ENCODE measurements around the gene FRMD6. TPM values are rescaled to one million over a fixed set of nuclear protein-coding genes. Genes with fewer than 3 reads are reported as not detected.

The FRMD6 gene
- total RNA-seq (10 to 100 TPM; 19.8 to 21.2 TPM), polyA plus RNA-seq (ENCODE audit: insufficient read length in 6 of 6) (10 to 100 TPM; 26.4 to 33.5 (median 31.0) TPM)
- long read RNA-seq, donor 1, full-length matches to known transcripts = 2 of 2 reads
- long read RNA-seq, donor 1, partial matches to known transcripts = 0 of 2 reads
- long read RNA-seq, donor 1, other reads (novel, unspliced or antisense) = 0 of 2 reads
- long read RNA-seq, donor 2, full-length matches to known transcripts = 1 of 1 reads
- long read RNA-seq, donor 2, partial matches to known transcripts = 0 of 1 reads
- long read RNA-seq, donor 2, other reads (novel, unspliced or antisense) = 0 of 1 reads
- long read RNA-seq, donor 3, full-length matches to known transcripts = 3 of 3 reads
- long read RNA-seq, donor 3, partial matches to known transcripts = 0 of 3 reads
- long read RNA-seq, donor 3, other reads (novel, unspliced or antisense) = 0 of 3 reads
- long read RNA-seq, donor 4 = 0 reads
- long read RNA-seq, donor 5, full-length matches to known transcripts = 3 of 9 reads
- long read RNA-seq, donor 5, partial matches to known transcripts = 6 of 9 reads
- long read RNA-seq, donor 5, other reads (novel, unspliced or antisense) = 0 of 9 reads
- long read RNA-seq, donor 6, full-length matches to known transcripts = 1 of 1 reads
- long read RNA-seq, donor 6, partial matches to known transcripts = 0 of 1 reads
- long read RNA-seq, donor 6, other reads (novel, unspliced or antisense) = 0 of 1 reads
- long read RNA-seq, donor 7, full-length matches to known transcripts = 1 of 1 reads
- long read RNA-seq, donor 7, partial matches to known transcripts = 0 of 1 reads
- long read RNA-seq, donor 7, other reads (novel, unspliced or antisense) = 0 of 1 reads
- long read RNA-seq, donor 8, full-length matches to known transcripts = 4 of 4 reads
- long read RNA-seq, donor 8, partial matches to known transcripts = 0 of 4 reads
- long read RNA-seq, donor 8, other reads (novel, unspliced or antisense) = 0 of 4 reads
- long read RNA-seq, donor 9 = 0 reads
- long read RNA-seq, donor 10 = 0 reads
- long read RNA-seq, donor 11 = 0 reads
- long read RNA-seq, donor 12 = 0 reads

- Histone ChIP-seq H3K27ac (peak within 1 kb of the TSS; percentile 93 to 94), H3K36me3 (no peaks in the 10 kb centered on the region), H3K9me3 (no peaks in the 10 kb centered on the region), H3K4me3 (peak within 1 kb of the TSS; percentile 88 to 89), H3K4me1 (peaks cover 4 to 15% of the 10 kb centered on the region in 2 donors), H3K27me3 (peaks cover 0 to 20% of the 10 kb centered on the region in 2 donors)
- peak; percentile 92 for ATAC-seq
- DNase-seq = peak; percentile 85 to 94 (median 92)
- intact Hi-C loops (cut with DNase I) = no loop called here
- peak; percentile 69 to 75 for TF ChIP-seq CTCF (IDR thresholded peaks at IDR 0.05)
Observed at GRCh38 chr14:51651388-51652167, at the start of gene FRMD6. FRMD6 (plus strand) TSS chr14:51651910; CDS start chr14:51689837, 37,927 bp downstream.

GRCh38 chr14:51602310-51602709 is 49.4 kb upstream of the FRMD6 start:
- DNase-seq (no peak), ATAC-seq (no peak)
- Histone ChIP-seq H3K36me3 (no peaks in the 10 kb centered on the region), H3K27ac (no peak overlapping the region), H3K4me3 (no peak overlapping the region), H3K27me3 (no peaks in the 10 kb centered on the region), H3K4me1 (no peaks in the 10 kb centered on the region), H3K9me3 (no peaks in the 10 kb centered on the region)
- intact Hi-C loops (cut with DNase I) = no loop called here
- no peak for TF ChIP-seq CTCF (IDR thresholded peaks at IDR 0.05)

- no peak overlapping the region for H3K27ac ChIP-seq
- H3K9me3 ChIP-seq = no peaks in the 10 kb centered on the region
- H3K4me3 ChIP-seq = no peak overlapping the region
- TF ChIP-seq CTCF (IDR thresholded peaks at IDR 0.05) = no peak
- DNase-seq (no peak), ATAC-seq (no peak)
- H3K36me3 ChIP-seq = no peaks in the 10 kb centered on the region
- H3K4me1 ChIP-seq = no peaks in the 10 kb centered on the region
- no peaks in the 10 kb centered on the region for H3K27me3 ChIP-seq
- intact Hi-C loops (cut with DNase I) = no loop called here
Observed at GRCh38 chr14:51603495-51603894, 48.2 kb upstream of the FRMD6 start.

- H3K9me3 ChIP-seq = no peaks in the 10 kb centered on the region
- H3K27ac ChIP-seq = no peak overlapping the region
- H3K27me3 ChIP-seq = no peaks in the 10 kb centered on the region
- H3K36me3 ChIP-seq = no peaks in the 10 kb centered on the region
- H3K4me1 ChIP-seq = no peaks in the 10 kb centered on the region
- ATAC-seq (peak; percentile 34), DNase-seq (no peak)
- no peak for TF ChIP-seq CTCF (IDR thresholded peaks at IDR 0.05)
- no peak overlapping the region for H3K4me3 ChIP-seq
- intact Hi-C loops (cut with DNase I) = no loop called here
Observed at GRCh38 chr14:51604073-51604472, 47.6 kb upstream of the FRMD6 start.
